ES-I3 (cell line): ENCODE data around the gene SNX27.
"Not testable (repeated sequence)": the region's sequence is repeated elsewhere in the genome, so short reads cannot be mapped to it uniquely, and the experiment has no call there.

Source experiments
- H3K36me3 ChIP-seq: 2 replicates; pipeline ENCODE4 v1.6.1; 2013; ENCODE audit warnings: mild to moderate bottlenecking, low read length, control low read depth, moderate library complexity; ENCODE audit not compliant: insufficient read depth
- H3K4me1 ChIP-seq: 2 replicates; pipeline ENCODE4 v1.6.1; 2013; ENCODE audit warnings: mild to moderate bottlenecking, control low read depth, low read length; ENCODE audit not compliant: insufficient read depth
- H3K9ac ChIP-seq: 2 replicates; pipeline ENCODE4 v1.6.1; 2013; ENCODE audit warnings: low read depth, mild to moderate bottlenecking, low read length, moderate library complexity
- H3K9me3 ChIP-seq: 2 replicates; pipeline ENCODE4 v1.6.1; 2013; ENCODE audit warnings: mild to moderate bottlenecking, low read length, moderate library complexity; ENCODE audit not compliant: control insufficient read depth, insufficient read depth

The SNX27 gene

DNA sequence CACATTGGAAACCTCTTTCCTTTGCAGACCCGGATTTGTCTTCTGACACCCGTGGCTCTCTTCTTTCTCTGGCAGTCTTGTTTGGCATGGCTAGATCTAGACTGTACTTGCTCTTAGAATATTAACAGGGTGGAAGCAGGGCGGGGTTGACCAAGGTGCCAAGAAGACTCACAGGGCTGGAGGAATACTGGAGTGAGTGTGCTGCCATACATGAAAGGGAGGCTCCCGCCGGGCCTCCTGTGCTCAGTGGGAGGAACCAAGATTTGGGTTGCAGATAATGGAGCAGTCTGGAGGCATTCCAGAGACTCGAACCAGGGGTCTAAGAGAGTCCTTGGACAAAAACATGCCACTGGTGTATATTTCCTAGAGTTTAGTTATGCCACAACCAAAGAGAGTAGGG is 27.6 kb upstream of the SNX27 start:
- Histone ChIP-seq H3K4me1 (peaks cover 12% of the 10 kb centered on the region), H3K9me3 (no peaks in the 10 kb centered on the region), H3K36me3 (peaks cover 4% of the 10 kb centered on the region; the same call in 1 of the 2 replicates), H3K9ac (no peak overlapping the region)

DNA sequence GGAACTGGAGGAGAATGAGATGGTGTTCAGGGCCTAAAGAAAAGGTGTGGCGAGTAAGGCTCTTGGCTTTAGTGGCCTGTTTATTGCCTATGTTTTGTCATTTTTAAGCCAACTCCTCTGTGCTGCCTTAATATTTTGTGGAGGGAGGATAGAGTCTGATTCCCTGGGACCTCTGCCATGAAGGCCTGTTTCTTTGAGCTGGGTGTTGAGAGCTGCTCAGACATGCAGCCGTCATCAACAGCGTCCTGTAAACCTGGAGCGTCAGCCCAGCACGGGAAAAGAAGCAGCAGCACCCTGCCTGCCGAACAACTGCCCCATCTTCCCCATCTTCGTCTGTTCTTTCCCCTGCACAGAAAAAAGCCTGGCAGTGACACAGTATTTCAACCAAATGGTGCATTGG is 27.1 kb upstream of the SNX27 start:
- Histone ChIP-seq H3K9me3 (no peaks in the 10 kb centered on the region), H3K9ac (no peak overlapping the region), H3K4me1 (peaks cover 12% of the 10 kb centered on the region), H3K36me3 (peaks cover under 1% of the 10 kb centered on the region; the same call in 1 of the 2 replicates)

DNA sequence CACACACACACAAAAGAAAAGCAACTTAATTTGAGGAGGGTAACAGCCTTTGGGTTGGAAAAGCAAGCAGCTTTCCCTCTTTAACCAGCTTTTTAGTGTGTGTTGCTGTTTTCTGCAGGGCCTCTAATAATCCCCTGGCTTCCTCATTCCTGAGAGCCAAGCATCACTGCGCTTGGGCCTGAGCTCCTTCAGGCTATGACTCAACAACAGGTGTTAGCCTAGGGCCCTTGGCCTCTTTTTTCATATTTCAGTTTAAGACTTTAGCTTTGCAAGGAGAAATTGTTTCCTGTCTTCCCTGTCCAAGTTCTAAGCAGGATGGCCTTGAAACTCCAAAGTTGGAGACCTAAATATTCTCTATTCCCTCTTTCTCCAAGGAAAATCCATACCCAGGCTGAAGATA is 26.2 kb upstream of the SNX27 start:
- Histone ChIP-seq H3K4me1 (peaks cover 12% of the 10 kb centered on the region), H3K9me3 (no peaks in the 10 kb centered on the region), H3K9ac (no peak overlapping the region), H3K36me3 (no peaks in the 10 kb centered on the region; the same call in 1 of the 2 replicates)

DNA sequence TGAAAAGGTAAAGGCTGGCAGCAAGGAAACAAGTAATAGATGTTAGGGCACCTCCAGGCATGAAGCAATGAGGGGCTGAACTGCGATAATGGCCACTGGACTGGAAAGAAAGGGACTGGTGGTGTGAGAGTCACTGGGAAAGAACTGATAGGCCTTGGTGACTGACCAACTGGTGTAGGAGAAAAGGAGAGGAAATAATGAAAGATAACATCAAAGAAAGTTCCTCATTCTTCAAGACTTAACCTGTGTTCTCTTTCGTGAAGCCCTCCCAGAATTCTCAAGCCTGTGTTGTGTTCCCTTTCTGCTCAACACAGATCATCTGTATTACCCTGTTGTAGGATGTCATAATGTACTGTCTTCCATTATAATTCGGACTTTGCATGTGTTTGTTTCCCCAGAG is 20.9 kb upstream of the SNX27 start:
- H3K9ac ChIP-seq = no peak overlapping the region
- H3K36me3 ChIP-seq = no peaks in the 10 kb centered on the region
- peaks cover 6% of the 10 kb centered on the region; the same call in 1 of the 2 replicates for H3K9me3 ChIP-seq
- peaks cover 6% of the 10 kb centered on the region for H3K4me1 ChIP-seq

DNA sequence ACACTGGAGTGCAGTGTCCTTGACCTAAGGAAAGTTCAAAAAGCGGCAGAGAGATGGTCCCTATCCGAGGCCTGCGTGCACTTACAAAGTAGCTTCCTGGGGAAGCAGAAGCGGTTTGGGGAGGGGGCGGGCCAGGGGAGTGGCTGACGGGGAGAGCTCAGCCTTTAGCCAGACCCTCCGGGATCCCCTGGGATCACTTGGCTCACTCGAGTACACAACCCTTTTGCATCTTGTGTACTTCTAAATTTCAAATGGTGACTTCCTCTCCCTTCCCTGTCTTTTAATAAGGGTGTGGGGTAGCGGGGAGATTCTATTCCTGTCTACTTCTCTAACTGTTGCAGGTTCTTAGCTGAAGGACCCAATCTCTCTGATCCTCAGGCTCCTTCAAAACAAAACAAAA is 18.1 kb upstream of the SNX27 start:
- peaks cover 6% of the 10 kb centered on the region; the same call in 1 of the 2 replicates for H3K9me3 ChIP-seq
- no peaks in the 10 kb centered on the region for H3K4me1 ChIP-seq
- H3K36me3 ChIP-seq = no peaks in the 10 kb centered on the region
- H3K9ac ChIP-seq = peak overlapping the region; percentile 67

DNA sequence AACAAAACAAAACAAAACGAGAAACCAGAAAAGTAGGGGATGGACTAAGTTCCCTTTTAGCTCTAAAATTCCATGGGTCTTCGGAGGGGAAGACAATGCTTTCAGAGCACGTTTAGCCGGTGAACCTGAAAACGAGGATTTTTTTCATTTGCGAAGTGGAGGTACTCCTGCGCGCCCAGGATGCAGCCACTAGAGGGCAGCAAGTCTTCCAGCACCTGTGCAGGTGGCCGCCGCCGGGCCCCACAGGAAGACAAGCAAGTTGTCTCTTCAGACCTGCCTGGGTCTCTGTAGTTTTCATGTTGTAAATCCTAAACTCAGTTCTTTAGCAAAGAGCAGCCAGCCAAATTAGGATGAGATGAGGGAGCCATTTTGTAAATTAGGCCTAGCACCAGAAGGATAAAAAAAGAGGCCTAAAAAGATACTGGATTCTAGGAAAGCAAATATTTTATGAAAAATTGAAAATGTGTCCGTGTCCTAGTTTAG is 17.7 kb upstream of the SNX27 start:
- Histone ChIP-seq H3K9me3 (peaks cover 6% of the 10 kb centered on the region; the same call in 1 of the 2 replicates), H3K4me1 (no peaks in the 10 kb centered on the region), H3K9ac (peak overlapping the region; percentile 67), H3K36me3 (no peaks in the 10 kb centered on the region)

DNA sequence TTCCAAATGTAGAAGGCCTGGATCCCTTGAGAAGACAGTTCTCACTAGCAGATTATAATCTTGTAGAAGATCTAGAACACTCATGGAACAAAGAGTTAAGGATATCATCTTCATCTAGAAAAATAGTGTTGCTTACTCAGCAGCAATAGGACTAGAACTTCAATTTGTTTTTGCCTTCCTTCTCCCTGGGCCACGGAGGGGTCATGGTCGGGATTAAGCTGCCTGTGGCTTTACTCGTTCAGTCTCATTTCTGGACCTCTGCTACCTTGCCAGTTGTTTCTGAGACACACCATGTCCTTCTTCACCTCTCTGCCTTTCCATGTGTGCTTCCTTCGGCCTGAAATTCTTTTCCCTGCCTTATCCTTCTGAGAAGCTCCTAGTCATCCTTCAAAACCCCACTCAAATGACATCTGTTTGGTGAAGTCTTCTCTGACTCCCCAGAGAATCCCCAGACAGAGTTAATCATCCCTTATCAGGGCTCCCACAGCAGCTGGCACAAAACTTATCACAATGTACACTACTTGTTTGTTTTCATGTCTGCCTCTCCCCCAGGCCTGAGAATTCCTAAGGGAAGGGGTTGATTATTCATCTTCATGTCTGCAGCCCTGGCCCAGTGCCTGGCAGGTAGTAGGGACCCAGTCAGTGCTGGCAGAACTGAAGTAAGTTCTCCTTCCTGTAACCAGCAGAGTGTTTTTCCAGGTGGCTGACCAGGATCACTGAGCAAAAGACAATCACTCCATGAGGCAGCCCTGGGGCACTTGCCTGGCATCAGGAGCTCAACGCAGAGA is 15.5 kb upstream of the SNX27 start:
- no peak overlapping the region for H3K9ac ChIP-seq

DNA sequence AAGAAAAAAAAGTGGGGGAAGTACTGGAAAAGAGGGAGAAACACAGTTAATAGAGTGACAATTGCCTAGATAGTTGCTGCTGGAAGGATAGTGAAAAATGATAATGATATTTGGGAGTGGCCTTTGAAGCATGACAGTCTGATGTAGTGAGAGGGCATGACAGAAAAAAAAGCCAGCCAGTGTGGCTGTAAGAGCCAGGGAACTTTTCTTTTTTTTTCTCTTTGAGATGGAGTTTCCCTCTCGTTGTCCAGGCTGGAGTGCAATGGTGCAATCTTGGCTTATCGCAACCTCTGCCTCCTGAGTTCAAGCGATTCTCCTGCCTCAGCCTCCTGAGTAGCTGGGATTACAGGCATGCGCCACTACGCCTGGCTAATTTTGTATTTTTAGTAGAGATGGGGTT is 9.3 kb upstream of the SNX27 start:
- H3K9ac ChIP-seq, H3K36me3 ChIP-seq, H3K9me3 ChIP-seq: not testable (repeated sequence)
- H3K4me1 ChIP-seq = peaks cover 11% of the 10 kb centered on the region

More for the DNA sequence above, 15.5 kb upstream of the SNX27 start:
- Histone ChIP-seq H3K36me3 (no peaks in the 10 kb centered on the region), H3K9me3 (peaks cover 1% of the 10 kb centered on the region; the same call in 1 of the 2 replicates), H3K4me1 (no peaks in the 10 kb centered on the region)

DNA sequence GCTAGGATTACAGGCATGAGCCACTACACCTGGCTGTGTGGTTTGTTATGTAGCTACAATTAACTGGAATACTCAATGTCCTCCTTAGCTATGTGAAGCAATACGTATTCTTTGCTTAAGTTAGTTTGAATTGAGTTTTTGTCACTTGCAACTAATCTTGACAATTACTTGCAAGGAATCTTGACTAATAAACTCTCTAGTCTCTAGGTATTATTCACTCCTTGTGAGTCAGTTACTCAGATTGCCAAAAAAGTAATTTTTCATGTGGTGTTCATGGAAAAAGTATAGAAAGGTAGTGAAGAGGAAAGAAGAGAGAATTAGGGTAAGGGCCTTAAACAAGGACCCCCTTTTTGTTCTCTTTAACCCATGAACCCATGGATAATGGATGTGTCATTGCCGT is 7.6 kb upstream of the SNX27 start:
- no peaks in the 10 kb centered on the region for H3K9me3 ChIP-seq

DNA sequence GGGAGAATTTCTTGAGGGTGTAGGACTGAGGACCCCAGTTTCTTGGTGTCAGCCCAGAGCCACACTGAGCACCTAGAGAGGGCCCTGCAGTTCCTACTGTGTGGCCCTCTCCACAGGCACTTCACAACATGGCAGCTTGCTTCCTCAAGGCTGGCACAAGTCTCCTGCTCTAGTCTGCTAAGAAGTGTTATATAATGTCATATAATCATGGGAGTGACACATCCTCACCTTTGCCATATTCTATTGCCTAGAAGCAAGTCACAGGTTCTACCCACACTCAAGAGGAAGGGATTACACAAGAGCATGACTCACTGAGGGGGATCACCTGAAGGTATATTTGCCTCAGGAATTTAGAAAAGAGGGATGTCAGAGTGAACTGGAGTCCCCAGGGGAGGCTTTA is 5.5 kb upstream of the SNX27 start:
- Histone ChIP-seq H3K9ac (no peak overlapping the region), H3K9me3 (no peaks in the 10 kb centered on the region), H3K36me3 (no peaks in the 10 kb centered on the region), H3K4me1 (peaks cover 21% of the 10 kb centered on the region)

More for the DNA sequence above, 7.6 kb upstream of the SNX27 start:
- Histone ChIP-seq H3K4me1 (peaks cover 16% of the 10 kb centered on the region), H3K9ac (no peak overlapping the region), H3K36me3 (no peaks in the 10 kb centered on the region)

DNA sequence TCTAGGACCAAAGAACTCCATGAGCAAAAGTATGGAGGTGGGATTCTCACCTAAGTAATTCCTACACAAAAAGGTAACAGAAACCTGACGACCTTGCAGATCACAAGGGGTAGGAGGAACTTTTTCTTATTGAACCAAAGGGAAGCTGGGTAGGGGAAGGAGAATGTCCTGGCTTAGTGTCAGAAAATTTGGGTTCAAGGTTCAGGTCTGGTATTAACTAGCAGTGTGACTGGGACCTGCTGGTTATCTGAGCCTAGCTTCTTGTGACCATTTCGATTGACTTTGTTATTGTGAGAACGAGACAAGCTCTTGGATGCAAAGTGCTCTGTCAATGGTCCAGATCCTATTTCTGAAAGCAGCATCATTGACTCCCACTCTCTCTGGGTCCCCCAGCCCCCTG is 5.0 kb upstream of the SNX27 start:
- Histone ChIP-seq H3K4me1 (peaks cover 23% of the 10 kb centered on the region), H3K9ac (no peak overlapping the region), H3K9me3 (no peaks in the 10 kb centered on the region), H3K36me3 (no peaks in the 10 kb centered on the region)

DNA sequence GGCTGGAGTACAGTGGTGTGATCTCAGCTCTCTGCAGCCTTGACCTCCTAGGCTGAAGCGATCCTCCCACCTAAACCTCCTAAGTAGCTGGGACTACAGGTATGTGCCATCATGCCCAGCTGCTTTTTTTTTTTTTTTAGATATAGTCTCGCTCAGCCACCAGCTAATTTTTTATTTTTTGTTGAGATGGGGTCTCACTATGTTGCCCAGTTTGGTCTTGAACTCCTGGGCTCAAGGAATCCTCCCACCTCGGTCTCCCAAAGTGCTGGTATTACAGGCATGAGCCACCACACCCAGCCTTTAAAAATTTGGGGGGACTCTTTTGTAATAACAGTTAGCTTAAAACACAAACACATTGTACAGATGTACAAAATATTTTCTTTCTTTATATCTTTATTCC is 1.7 kb upstream of the SNX27 start:
- Histone ChIP-seq H3K36me3 (peaks cover 3% of the 10 kb centered on the region; the same call in 1 of the 2 replicates), H3K9me3 (no peaks in the 10 kb centered on the region), H3K4me1 (peaks cover 28% of the 10 kb centered on the region), H3K9ac (no peak overlapping the region)

DNA sequence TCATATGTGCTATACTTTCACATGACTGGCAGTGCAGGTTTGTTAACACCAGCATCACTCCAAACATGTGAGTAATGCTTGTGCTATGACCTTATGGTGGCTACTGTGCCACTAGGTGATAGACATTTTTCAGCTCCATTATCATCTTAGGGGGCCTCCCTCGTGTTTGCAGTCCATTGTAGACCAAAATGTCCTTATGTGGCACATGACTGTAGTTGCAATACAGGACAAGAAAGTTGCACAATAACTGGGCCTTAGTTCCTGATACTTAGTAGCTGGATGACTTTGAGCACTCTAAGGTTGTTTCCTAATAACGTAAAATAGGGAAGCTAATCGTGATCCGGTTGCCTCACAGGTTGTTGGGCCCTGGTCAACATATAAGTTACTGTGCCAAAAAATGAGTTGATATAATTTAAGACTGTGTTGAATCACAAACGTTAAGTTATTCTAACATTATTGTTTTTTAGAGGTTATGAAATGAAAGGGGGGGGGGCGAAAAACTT is 511 bp upstream of the SNX27 start:
- H3K9ac ChIP-seq = peak overlapping the region; percentile 76; the same call in 1 of the 2 replicates

DNA sequence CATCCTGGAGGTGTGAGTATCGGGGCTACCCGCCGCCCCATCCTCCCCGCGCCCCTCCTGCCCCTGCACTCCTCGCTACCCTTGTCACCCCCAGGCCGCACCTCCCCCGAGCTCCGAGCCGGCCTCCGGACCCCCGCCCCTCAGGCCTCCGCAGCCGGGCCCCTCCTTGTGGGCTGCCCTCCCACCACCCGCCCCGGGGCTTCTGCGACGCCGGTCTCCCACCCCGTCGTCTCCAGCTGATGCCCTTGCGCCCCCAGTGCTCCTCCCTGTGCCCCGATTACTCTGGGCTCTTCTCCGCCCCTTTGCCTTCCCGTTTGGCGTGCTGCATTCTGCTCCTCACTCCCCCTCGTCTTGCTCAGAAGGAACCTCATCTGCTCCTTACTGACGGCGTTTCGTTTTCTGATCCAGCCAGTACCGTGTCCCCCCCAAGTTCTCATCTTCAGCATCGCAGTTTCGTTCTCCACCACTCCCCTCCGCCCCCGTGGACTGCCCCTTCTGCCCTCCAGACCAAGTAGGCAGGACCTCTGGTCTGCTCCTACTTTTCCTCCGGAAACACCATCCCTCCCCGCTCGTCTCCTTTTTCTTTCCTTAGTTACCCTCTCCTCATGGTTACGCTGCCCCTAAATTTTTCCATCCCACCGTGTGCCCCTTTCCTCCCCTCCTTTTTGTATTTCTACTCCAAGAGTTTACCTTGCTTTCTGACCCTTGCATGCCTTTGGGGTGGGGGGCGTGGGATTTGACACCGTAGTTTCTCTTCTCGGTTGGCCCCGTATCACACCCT is 841 bp downstream of the SNX27 start:
- H3K9ac ChIP-seq = peak overlapping the region; percentile 76
- peaks cover 3% of the 10 kb centered on the region; the same call in 1 of the 2 replicates for H3K36me3 ChIP-seq
- H3K9me3 ChIP-seq = no peaks in the 10 kb centered on the region
- H3K4me1 ChIP-seq = peaks cover 17% of the 10 kb centered on the region

More for the DNA sequence above, 511 bp upstream of the SNX27 start:
- Histone ChIP-seq H3K4me1 (peaks cover 25% of the 10 kb centered on the region), H3K36me3 (peaks cover 3% of the 10 kb centered on the region; the same call in 1 of the 2 replicates), H3K9me3 (no peaks in the 10 kb centered on the region)
